Common myeloid progenitor, CD34-positive (primary cell): Measurements from ENCODE around the gene FLG.
"Not testable (repeated sequence)": the region's sequence is repeated elsewhere in the genome, so short reads cannot be mapped to it uniquely, and the experiment has no call there.

Experiments used
- CTCF ChIA-PET: fragments of 350-600 bp; sonication (Branson Sonifier 250); formaldehyde crosslinking; loops from one replicate; lab custom pipeline; 2021; ENCODE audit warnings: antibody characterized with exemption; lab: Charles Lee
- POLR2A ChIA-PET: fragments of 350-600 bp; sonication (Branson Sonifier 250); formaldehyde crosslinking; loops from one replicate; lab custom pipeline; 2021; ENCODE audit warnings: antibody characterized with exemption; lab: Charles Lee
- DNase-seq, 3 donors: peaks; one replicate each; pipeline versions ENCODE4 v3.0.0 to v3.0.0-alpha.2; 2013
- H3K27ac ChIP-seq, 2 experiments: 1 replicate in 1 of 2; 2 replicates in 1 of 2; pipeline ENCODE4 v1.7.0; 2013; ENCODE audit warnings: inconsistent platforms in 2 of 2, low read length in 2 of 2, mild to moderate bottlenecking in 2 of 2, low read depth in 1 of 2, moderate library complexity in 1 of 2; ENCODE audit not compliant: severe bottlenecking in 2 of 2, insufficient read depth in 1 of 2, poor library complexity in 1 of 2
- H3K27me3 ChIP-seq, 5 experiments: replicated peaks in 2 of 5; 1 replicate in 3 of 5; 2 replicates in 2 of 5; pipeline versions ENCODE4 v1.6.1 to v1.7.0; 2013; ENCODE audit warnings: low read length in 4 of 5, mild to moderate bottlenecking in 2 of 5, moderate library complexity in 2 of 5, inconsistent platforms in 1 of 5; ENCODE audit not compliant: insufficient read depth in 5 of 5, control insufficient read depth in 4 of 5
- H3K36me3 ChIP-seq, 4 experiments: 1 replicate in 2 of 4; 2 replicates in 2 of 4; pipeline versions ENCODE4 v1.6.1 to v1.7.0; 2013; ENCODE audit warnings: low read length in 3 of 4, control low read depth in 1 of 4, mild to moderate bottlenecking in 1 of 4; ENCODE audit not compliant: control insufficient read depth in 4 of 4, insufficient read depth in 4 of 4
- H3K4me1 ChIP-seq, 4 experiments: 1 replicate in 3 of 4; 2 replicates in 1 of 4; pipeline versions ENCODE4 v1.6.1 to v1.7.1; 2013; ENCODE audit warnings: low read length in 3 of 4, mild to moderate bottlenecking in 3 of 4, control low read depth in 1 of 4, inconsistent platforms in 1 of 4, moderate library complexity in 1 of 4; ENCODE audit not compliant: control insufficient read depth in 4 of 4, insufficient read depth in 4 of 4; ENCODE audit errors: control extremely low read depth in 1 of 4
- H3K4me3 ChIP-seq, 7 experiments: 1 replicate in 4 of 7; 2 replicates in 3 of 7; pipeline versions ENCODE4 v1.5.1 to v1.7.0; 2013; ENCODE audit warnings: mild to moderate bottlenecking in 7 of 7, low read length in 6 of 7, moderate library complexity in 6 of 7, inconsistent platforms in 2 of 7, low read depth in 2 of 7, control low read depth in 1 of 7; ENCODE audit not compliant: insufficient read depth in 4 of 7, control insufficient read depth in 1 of 7; ENCODE audit errors: extremely low read depth in 1 of 7
- H3K9me3 ChIP-seq, 5 experiments: 1 replicate in 4 of 5; 2 replicates in 1 of 5; pipeline versions ENCODE4 v1.6.1 to v1.7.1; 2013; ENCODE audit warnings: low read length in 4 of 5, mild to moderate bottlenecking in 2 of 5, inconsistent platforms in 1 of 5, low read depth in 1 of 5, moderate library complexity in 1 of 5; ENCODE audit not compliant: control insufficient read depth in 4 of 5, insufficient read depth in 2 of 5; ENCODE audit errors: control extremely low read depth in 1 of 5
- WGBS: methylation state at CpG from one replicate; pipeline ENCODE4 v1.1.5; 2013; ENCODE audit not compliant: insufficient coverage; 5-methylcytosine and 5-hydroxymethylcytosine counted together

The FLG gene

DNA sequence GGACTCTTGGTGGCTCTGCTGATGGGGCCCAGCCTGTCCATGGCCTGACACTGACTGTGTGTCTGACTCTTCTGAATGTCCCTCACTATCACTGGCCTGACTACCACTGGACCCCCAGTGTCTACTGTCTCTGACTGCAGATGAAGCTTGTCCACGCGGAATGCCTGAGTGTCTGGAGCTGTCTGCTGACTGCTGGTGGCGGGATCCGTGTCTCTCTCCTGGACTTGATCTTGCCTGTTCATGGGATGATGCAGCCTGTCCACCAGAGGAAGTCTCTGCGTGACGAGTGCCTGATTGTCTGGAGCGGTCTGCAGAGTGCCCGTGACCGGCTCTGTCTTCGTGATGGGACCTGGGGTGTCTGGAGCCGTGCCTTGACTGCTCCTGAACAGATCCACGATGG lies 20.3 kb downstream of the FLG start:
- H3K36me3 ChIP-seq, CTCF ChIA-PET, H3K4me3 ChIP-seq, H3K4me1 ChIP-seq, H3K9me3 ChIP-seq, POLR2A ChIA-PET, H3K27me3 ChIP-seq, H3K27ac ChIP-seq, DNase-seq: not testable (repeated sequence)
- WGBS: 89% methylated on average over 11 of the region's 12 CpGs

DNA sequence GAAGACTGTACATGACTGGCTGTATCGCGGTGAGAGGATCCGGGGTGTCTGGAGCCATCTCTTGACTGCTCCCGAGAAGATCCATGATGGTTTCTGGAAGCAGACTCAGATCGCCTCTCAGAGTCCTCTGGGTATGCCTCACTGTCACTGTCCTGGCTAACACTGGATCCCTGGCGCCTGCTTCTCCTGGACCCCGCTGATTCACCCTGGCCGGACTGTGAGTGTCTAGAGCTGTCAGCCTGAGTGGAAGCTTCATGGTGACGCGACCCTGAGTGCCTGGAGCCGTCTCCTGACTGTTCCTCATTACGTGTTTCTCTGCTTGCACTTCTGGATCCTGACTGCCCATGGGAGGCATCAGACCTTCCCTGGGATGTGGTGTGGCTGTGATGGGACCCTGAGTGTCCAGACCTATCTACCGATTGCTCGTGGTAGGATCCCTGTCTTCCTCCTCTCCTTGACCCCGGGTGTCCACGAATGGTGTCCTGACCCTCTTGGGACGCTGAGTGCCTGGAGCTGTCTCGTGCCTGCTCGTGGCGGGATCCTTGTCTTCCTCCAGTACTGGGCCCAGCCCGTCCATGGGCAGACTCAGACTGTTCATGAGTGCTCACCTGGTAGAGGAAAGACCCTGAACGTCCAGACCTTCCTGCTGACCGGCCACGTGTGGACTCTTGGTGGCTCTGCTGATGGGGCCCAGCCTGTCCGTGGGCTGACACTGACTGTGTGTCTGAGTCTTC lies 21.7 kb downstream of the FLG start:
- POLR2A ChIA-PET, H3K27me3 ChIP-seq, CTCF ChIA-PET, H3K4me3 ChIP-seq, DNase-seq, H3K4me1 ChIP-seq, H3K27ac ChIP-seq, H3K9me3 ChIP-seq, H3K36me3 ChIP-seq: not testable (repeated sequence)
- 98% methylated on average over 15 of the region's 25 CpGs for WGBS

- CTCF ChIA-PET: not testable (repeated sequence)
- 82% methylated on average over 16 of the region's 21 CpGs for WGBS
These were observed 68.6 kb downstream of the FLG start for GRCh38 chr1:152256394-152256793.

More at GRCh38 chr1:152256394-152256793, 68.6 kb downstream of the FLG start:
- H3K4me3 ChIP-seq, POLR2A ChIA-PET, H3K9me3 ChIP-seq, DNase-seq, H3K4me1 ChIP-seq, H3K27me3 ChIP-seq, H3K36me3 ChIP-seq, H3K27ac ChIP-seq: not testable (repeated sequence)
